ENCODE measurements around the gene VSIR.

The VSIR gene

DNA sequence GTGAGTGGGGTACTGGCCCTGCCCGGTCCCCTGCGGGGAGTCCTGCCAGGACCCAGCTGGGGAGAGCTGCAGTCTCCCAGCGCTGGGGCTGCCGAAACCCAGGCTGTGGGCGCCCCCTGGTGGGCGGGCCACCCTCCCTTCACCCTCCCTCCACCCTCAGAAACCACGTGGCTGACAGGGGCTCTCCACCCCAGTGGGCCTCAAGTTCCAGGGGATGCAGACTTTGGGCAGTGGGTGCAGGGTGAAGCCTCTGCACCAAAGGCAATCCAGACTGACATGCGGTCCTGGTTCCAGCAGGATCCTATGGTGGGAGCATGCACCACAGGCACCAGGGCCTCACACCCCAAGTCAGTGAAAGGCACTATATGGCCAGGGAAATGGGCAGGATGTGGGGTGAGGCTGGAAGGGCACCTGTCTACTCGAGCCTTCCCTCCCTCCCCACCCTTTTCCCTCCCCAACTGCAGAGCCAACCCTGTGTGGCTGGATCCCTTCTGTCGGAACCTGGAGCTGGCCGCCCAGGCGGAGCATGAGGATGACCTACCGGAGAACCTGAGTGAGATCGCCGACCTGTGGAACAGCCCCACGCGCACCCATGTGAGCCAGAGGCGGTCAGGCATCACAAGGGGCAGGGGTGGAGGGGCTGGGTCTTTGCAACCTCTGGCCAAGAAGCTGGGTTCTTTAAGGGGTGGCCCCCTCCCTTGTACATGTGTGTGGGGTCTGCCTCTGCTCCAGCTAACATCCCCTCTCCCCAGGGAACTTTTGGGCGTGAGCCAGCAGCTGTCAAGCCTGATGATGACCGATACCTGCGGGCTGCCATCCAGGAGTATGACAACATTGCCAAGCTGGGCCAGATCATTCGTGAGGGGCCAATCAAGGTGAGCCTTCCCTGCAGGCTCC, 38.9 kb upstream of the VSIR start:
- DNase-seq (ENCODE audit: extremely low read depth, low read depth), result no peak
- TF ChIP-seq, protein P1, sequence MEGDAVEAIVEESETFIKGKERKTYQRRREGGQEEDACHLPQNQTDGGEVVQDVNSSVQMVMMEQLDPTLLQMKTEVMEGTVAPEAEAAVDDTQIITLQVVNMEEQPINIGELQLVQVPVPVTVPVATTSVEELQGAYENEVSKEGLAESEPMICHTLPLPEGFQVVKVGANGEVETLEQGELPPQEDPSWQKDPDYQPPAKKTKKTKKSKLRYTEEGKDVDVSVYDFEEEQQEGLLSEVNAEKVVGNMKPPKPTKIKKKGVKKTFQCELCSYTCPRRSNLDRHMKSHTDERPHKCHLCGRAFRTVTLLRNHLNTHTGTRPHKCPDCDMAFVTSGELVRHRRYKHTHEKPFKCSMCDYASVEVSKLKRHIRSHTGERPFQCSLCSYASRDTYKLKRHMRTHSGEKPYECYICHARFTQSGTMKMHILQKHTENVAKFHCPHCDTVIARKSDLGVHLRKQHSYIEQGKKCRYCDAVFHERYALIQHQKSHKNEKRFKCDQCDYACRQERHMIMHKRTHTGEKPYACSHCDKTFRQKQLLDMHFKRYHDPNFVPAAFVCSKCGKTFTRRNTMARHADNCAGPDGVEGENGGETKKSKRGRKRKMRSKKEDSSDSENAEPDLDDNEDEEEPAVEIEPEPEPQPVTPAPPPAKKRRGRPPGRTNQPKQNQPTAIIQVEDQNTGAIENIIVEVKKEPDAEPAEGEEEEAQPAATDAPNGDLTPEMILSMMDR (IDR thresholded peaks at IDR 0.05; ENCODE audit: low read depth, low read length, missing control alignments), result peak; percentile 93
- H3K4me3 ChIP-seq (replicated peaks; ENCODE audit: low read depth, low read length), result no peak overlapping the region

DNA sequence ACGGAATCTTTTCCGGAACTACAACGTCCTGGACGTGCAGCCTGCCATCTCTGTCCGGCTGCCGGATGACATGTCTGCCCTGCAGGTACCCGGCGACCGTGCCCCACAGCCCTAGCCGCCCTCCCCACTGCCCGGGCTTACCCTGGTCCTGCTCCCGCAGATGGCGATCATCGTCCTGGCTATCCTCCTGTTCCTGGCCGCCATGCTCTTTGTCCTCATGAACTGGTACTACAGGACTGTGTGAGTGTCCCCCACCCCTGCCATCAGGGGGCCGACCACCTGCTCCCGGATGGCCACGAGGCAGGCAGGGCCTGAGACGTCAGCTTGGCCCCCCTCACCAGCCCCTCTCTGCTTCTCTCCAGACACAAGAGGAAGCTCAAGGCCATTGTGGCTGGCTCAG, 38.0 kb upstream of the VSIR start:
- no peak overlapping the region for H3K4me3 ChIP-seq (replicated peaks; ENCODE audit: low read depth, low read length)
- no peak for DNase-seq (ENCODE audit: extremely low read depth, low read depth)
- TF ChIP-seq, protein P1 (IDR thresholded peaks at IDR 0.05; ENCODE audit: low read depth, low read length, missing control alignments), result no peak

DNA sequence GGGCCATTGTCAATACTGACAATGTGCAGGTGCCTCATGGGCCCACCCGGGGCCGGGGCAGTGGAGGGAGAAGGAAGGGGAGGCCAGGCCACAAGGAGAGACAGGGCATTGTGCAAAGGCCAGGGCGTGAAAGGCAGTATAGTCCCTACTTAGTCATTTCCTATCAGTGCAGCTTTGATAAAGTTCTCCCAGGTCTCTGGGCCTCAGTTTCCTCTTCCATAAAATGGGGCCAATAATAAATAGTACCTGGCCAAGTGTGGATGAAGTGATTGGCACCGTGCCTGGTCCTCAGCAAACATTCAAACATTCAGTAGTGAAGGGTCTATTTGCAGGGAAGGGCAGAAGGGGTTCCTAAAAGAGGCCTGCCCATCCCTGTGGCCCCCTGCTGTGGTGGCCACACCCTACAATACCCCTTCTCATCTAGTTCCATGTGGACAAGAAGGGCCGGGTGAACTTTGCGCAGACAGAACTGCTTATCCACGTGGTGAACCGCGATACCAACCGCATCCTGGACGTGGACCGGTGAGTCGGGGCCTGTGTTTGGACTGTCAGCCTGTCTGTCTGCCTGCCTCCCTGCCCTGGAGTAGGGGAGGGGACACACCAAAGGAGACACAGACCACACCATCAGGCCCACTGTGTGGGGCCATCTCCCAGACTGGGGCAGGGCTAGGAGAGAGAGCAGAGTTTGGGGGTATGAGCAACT, 36.9 kb upstream of the VSIR start:
- no peak overlapping the region for H3K4me3 ChIP-seq (replicated peaks; ENCODE audit: low read depth, low read length)
- TF ChIP-seq, protein P1 (IDR thresholded peaks at IDR 0.05; ENCODE audit: low read depth, low read length, missing control alignments), result no peak

DNA sequence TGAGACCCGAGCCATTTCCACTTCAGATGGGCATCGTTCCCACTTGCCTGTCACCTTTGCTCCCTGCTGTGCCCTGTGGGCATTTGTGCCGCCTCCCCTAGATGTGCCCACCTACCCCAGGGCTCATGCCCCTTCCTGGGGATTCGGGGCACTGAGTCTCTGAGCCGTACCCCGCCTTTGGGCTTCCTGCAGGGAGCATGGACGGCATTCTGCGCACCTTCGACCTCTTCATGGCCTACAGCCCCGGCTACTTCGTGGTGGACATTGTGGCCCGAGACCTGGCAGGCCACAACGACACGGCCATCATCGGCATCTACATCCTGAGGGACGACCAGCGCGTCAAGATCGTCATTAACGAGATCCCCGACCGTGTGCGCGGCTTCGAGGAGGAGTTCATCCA, 36.3 kb upstream of the VSIR start:
- TF ChIP-seq, protein P1 (IDR thresholded peaks at IDR 0.05; ENCODE audit: low read depth, low read length, missing control alignments), result no peak
- no peak for DNase-seq (ENCODE audit: extremely low read depth, low read depth)
- no peak overlapping the region for H3K4me3 ChIP-seq (replicated peaks; ENCODE audit: low read depth, low read length)

More for the DNA sequence above, 36.9 kb upstream of the VSIR start:
- no peak for DNase-seq (ENCODE audit: extremely low read depth, low read depth)

DNA sequence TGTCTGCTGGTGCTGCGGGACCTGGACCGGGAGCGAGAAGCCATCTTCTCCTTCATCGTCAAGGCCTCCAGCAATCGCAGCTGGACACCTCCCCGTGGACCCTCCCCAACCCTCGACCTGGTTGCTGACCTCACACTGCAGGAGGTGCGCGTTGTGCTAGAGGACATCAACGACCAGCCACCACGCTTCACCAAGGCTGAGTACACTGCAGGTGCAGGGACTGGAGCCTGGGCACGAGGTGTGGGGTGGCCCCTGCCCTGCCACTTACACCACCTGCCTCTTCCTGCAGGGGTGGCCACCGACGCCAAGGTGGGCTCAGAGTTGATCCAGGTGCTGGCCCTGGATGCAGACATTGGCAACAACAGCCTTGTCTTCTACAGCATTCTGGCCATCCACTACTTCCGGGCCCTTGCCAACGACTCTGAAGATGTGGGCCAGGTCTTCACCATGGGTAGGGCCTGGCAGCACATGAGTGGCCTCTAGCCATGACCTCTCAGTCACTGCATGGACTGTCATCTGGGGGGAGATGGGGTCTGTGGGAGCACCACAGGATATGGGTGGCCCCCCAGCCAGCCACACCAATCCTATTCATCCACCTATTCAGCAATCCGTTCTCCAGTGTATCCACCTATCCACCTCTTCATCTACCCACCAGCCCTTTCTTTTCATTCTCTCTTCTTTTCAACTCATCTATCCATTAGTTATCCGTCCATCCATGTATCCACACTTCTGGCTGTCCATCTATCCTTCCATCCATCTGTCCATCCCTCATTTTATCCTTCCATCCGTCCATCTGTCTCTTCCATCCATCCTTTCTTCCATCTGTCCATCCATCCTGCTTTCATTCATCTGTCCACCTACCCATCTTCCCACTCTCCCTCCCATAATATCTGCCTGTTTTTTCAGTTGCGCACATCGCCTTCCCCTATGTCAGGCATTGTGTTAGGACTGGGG, 34.5 kb upstream of the VSIR start:
- no peak overlapping the region for H3K4me3 ChIP-seq (replicated peaks; ENCODE audit: low read depth, low read length)
- DNase-seq (ENCODE audit: extremely low read depth, low read depth), result no peak
- TF ChIP-seq, protein P1 (IDR thresholded peaks at IDR 0.05; ENCODE audit: low read depth, low read length, missing control alignments), result no peak
